SH-SY5Y (cell line): ENCODE data around the gene RNF157.

ENCODE experiments used
- GATA2 ChIP-seq: IDR thresholded peaks from 2 replicates; pipeline ENCODE4 v1.6.1; 2011; ENCODE audit warnings: mild to moderate bottlenecking, low read depth, low read length
- GATA3 ChIP-seq: IDR thresholded peaks from 2 replicates; pipeline ENCODE4 v1.6.1; 2011; ENCODE audit warnings: low read depth, mild to moderate bottlenecking, low read length, moderate library complexity

- TF ChIP-seq GATA2 (no peak), GATA3 (no peak)
Measured at GRCh38 chr17:76136276-76137000, 103.9 kb downstream of the RNF157 start.
